Left lung (tissue), 10 donors: ENCODE results near the gene R3HDM4. TPM values are rescaled to one million over a fixed set of nuclear protein-coding genes. Genes with fewer than 3 reads are reported as not detected.
"Not testable (repeated sequence)": the region's sequence is repeated elsewhere in the genome, so short reads cannot be mapped to it uniquely, and the experiment has no call there.

ENCODE experiments used
- ATAC-seq: fragments of 200-7000 bp; cut with Tn5 transposase; one replicate; pipeline ENCODE4 v1.9.1; 2020; ENCODE audit warnings: moderate library complexity
- DNase-seq, 4 donors: peaks; one replicate each; pipeline ENCODE4 v3.0.0-alpha.2; 2013 to 2020
- H3K27ac ChIP-seq, 2 donors: fragments of 200-600 bp; sonication (generic) in 1 of 2; one replicate each; pipeline versions ENCODE4 v1.5.0 to v1.8.0; 2020 to 2021
- H3K27me3 ChIP-seq, 2 donors: fragments of 200-600 bp; sonication (generic) in 1 of 2; one replicate each; pipeline versions ENCODE4 v1.5.0 to v1.8.0; 2020 to 2021
- H3K36me3 ChIP-seq, 2 donors: fragments of 200-600 bp; sonication (generic) in 1 of 2; one replicate each; pipeline versions ENCODE4 v1.5.0 to v1.8.0; 2020 to 2021
- H3K4me1 ChIP-seq, 2 donors: fragments of 200-600 bp; one replicate each; pipeline ENCODE4 v1.8.0; 2021
- H3K4me3 ChIP-seq, 2 donors: fragments of 200-600 bp; sonication (generic) in 1 of 2; one replicate each; pipeline versions ENCODE4 v1.5.0 to v1.8.0; 2020 to 2021; ENCODE audit warnings: mild to moderate bottlenecking in 1 of 2
- H3K9me3 ChIP-seq, 2 donors: fragments of 200-600 bp; sonication (generic) in 1 of 2; one replicate each; pipeline versions ENCODE4 v1.5.0 to v1.8.0; 2020 to 2021
- intact Hi-C, 2 donors: fragments of 100-400 bp; cut with DNase I; formaldehyde crosslinking; loops; one replicate each; pipeline versions ENCODE4 v1.11.2 to v1.14.2; 2022
- polyA plus RNA-seq, 6 donors: library from polyadenylated mRNA; unstranded; fragments of 120-200 nt; gene quantifications; one replicate each; pipeline ENCODE4 v1.2.1, GENCODE V29; 2013; ENCODE audit not compliant: insufficient read length in 6 of 6
- total RNA-seq, 2 donors: library from RNA; stranded (reverse); fragmentation: NEBNext Ultra II Directional; extraction: Animal tissue kit (Norgen Biotek cat#: 25700); gene quantifications; one replicate each; pipeline ENCODE4 v1.2.1, GENCODE V29; 2021
- TF ChIP-seq, protein P1 (sequence below), 2 donors: fragments of 200-600 bp; sonication (generic) in 1 of 2; IDR thresholded peaks; one replicate each; pipeline versions ENCODE4 v1.5.0 to v1.8.0; 2021; ENCODE audit warnings: antibody characterized with exemption in 2 of 2
- donor health status: DM: no; HTN: yes; CAD: no.
- donor health status: DM: no; HTN: no; CAD: no.

The R3HDM4 gene
- total and polyA plus RNA-seq, 8 donors = 28.8 to 66.3 (median 39.0) TPM

DNA sequence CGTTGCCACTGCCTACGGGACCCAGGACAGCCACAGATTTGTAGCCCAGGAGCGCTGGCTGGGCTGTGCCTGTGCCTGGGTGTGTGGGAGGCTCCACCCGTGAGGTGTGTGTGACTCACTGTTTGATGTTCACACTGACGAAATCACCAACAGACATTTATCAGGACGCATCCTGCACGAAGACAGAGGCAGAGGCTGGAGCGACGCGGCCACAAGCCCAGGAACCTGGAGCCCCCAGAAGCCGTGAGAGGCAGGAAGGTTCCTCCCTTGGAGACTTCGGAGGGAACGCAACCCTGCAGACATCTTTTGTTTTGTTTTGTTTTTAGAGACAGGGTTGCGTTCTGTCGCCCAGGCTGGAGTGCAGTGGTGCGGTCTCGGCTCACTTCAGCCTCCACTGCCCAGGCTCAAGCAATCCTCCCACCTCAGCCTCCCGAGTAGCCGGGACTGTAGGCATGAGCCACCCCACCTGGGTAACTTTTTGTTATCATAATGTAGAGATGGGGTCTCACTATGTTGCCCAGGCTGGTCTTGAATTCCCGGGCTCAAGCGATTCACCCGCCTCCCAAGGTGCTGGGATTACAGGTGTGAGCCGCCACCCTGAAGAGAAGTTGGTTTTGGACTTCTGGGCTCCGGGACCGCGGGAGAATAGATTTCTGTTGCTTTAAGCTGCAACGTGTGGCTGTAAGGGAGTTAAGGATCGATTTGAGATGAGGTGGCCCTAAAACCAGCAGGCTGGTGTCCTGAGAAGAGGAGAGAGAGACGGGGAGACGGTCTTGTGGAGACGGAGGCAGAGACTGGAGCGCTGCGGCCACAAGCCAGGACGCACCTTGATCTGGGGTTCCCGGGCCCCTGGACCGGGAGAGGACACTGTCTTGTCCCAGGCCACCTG, 46.2 kb upstream of the R3HDM4 start:
- Histone ChIP-seq H3K27me3 (no peaks in the 10 kb centered on the region), H3K4me1 (peaks cover 0 to 10% of the 10 kb centered on the region in 2 donors), H3K4me3 (no peak overlapping the region), H3K9me3 (no peaks in the 10 kb centered on the region), H3K27ac (no peak overlapping the region), H3K36me3 (peaks cover 0 to 38% of the 10 kb centered on the region in 2 donors)
- DNase-seq (no peak), ATAC-seq (no peak)
- TF ChIP-seq, protein P1, sequence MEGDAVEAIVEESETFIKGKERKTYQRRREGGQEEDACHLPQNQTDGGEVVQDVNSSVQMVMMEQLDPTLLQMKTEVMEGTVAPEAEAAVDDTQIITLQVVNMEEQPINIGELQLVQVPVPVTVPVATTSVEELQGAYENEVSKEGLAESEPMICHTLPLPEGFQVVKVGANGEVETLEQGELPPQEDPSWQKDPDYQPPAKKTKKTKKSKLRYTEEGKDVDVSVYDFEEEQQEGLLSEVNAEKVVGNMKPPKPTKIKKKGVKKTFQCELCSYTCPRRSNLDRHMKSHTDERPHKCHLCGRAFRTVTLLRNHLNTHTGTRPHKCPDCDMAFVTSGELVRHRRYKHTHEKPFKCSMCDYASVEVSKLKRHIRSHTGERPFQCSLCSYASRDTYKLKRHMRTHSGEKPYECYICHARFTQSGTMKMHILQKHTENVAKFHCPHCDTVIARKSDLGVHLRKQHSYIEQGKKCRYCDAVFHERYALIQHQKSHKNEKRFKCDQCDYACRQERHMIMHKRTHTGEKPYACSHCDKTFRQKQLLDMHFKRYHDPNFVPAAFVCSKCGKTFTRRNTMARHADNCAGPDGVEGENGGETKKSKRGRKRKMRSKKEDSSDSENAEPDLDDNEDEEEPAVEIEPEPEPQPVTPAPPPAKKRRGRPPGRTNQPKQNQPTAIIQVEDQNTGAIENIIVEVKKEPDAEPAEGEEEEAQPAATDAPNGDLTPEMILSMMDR (IDR thresholded peaks at IDR 0.05) = no peak
- intact Hi-C loops = no loop called here

DNA sequence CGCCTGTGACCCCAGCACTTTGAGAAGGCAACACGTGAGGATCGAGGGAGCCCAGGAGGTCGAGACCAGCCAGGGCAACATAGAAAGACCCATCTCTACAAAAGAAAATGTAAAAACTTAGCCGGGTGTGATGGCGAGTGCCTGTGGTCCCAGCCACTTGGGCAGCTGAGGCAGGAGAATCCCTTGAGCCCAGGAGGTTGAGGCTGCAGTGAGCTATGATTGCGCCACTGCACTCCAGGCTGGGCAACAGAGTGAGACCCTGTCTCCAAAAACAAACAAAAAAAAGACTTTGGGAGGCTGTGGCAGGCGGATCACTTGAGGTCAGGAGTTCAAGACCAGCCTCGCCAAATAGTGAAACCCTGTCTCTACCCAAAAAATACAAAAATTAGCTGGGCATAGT, 44.6 kb upstream of the R3HDM4 start:
- intact Hi-C loops, DNase-seq, ATAC-seq, H3K9me3 ChIP-seq, H3K27ac ChIP-seq, H3K27me3 ChIP-seq, H3K4me3 ChIP-seq: not testable (repeated sequence)
- H3K36me3 ChIP-seq = peaks cover 0 to 31% of the 10 kb centered on the region in 2 donors
- peaks cover 8 to 24% of the 10 kb centered on the region in 2 donors for H3K4me1 ChIP-seq

DNA sequence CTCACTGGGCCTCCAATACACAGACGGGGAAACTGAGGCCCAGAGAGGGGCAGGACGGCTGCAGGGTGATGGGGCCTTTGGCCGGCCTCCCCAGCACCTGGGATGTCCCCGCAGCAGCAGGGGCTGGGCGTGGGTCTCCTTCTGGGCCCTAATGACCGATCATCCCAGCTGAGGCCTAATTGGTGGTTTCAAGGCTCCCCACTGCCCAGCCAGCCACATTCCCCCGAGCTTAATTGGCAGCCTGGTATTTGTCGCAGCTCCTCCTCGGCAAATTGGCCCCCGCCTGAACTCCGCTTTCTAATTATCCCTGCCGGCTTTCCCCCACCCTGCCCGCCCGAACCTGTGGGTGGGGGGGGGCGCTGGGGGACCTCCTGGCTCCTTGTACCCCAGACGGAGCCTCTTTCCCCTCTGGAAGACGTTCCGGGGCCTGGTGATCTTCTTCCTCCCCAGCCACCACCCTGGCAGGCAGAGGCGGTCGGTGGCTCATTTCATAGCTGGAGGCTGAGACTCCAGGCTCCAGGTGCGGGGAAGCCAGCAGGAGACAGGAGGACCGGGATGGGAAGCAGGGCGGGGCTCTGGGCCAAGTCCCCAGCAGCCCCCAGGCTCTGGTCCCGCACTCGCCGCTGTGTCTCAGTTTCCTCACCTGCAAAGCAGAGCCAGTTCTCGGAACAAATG, 43.9 kb upstream of the R3HDM4 start:
- Histone ChIP-seq H3K4me3 (no peak overlapping the region), H3K27ac (no peak overlapping the region), H3K27me3 (no peaks in the 10 kb centered on the region), H3K4me1 (peaks cover 11 to 30% of the 10 kb centered on the region in 2 donors), H3K36me3 (peaks cover 0 to 31% of the 10 kb centered on the region in 2 donors), H3K9me3 (no peaks in the 10 kb centered on the region)
- peak in 1 of 4 donors; percentile 49 for DNase-seq
- TF ChIP-seq, protein P1 (IDR thresholded peaks at IDR 0.05) = no peak
- peak; percentile 14 for ATAC-seq
- intact Hi-C loops = no loop called here

DNA sequence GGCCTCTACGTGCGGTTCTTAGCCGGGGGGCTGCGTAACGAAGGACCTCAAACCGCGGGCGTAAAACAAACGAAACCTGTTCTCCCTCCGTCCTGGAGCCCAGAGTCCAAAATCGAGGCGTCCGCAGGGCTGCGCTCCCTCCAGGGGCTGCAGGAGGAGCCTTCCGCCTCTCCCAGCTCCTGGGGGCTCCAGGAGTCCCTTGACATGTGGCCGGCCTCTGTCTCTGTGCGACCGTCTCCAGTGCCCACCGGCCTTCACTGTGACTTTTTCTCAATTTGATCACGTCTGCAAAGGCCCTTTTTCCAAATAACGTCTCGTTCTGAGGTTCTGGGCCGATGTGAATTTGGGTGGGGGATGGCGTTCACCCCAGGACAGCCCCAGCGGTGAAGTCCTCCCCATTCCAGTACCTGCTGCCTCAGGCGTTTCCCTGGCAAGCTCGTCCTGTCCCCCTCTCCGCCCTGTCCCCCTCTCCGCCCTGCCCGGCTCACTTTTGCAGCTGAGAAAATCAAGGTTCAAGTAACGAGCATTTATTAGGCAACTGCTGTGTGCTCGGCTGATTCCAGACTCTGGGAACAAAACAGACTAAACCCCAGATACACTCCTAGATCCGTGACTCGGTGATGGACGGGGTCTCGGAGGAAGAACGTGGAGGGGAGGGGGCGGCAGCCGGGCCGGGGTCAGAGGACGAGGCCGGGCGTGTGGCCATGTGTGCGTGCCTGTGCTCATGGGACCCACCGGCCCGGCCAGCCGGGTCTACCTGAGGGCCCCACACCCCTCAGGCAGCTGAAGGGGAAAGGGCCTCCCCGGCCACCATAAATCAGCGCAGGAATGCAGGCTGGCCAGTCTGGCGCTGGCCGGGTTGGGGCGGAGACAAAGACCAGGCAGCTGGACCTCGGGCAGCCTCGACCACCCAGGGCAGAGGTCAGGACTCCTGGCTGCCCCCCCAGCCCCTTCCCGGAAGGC, 43.1 kb upstream of the R3HDM4 start:
- Histone ChIP-seq H3K27me3 (no peaks in the 10 kb centered on the region), H3K4me3 (no peak overlapping the region), H3K36me3 (peaks cover 0 to 26% of the 10 kb centered on the region in 2 donors), H3K27ac (no peak overlapping the region), H3K9me3 (no peaks in the 10 kb centered on the region), H3K4me1 (peaks cover 11 to 37% of the 10 kb centered on the region in 2 donors)
- peak in 2 of 4 donors; percentile 54 to 70 for DNase-seq
- TF ChIP-seq, protein P1 (IDR thresholded peaks at IDR 0.05) = no peak
- intact Hi-C loops = no loop called here
- peak; percentile 13 for ATAC-seq
